GM12875 (cell line): ENCODE results near the gene NINL.

Experiments
- H3K4me3 ChIP-seq: one replicate; pipeline ENCODE4 v1.5.1; 2011; ENCODE audit warnings: low read depth, low read length, control low read depth
- TF ChIP-seq, protein P1 (sequence below): IDR thresholded peaks from 2 replicates; pipeline ENCODE4 v1.5.1; 2011; ENCODE audit warnings: low read depth, mild to moderate bottlenecking, control low read depth, inconsistent platforms, low read length, moderate library complexity, borderline replicate concordance; ENCODE audit not compliant: insufficient read depth

The NINL gene

GRCh38 chr20:25514195-25514594 is 71.1 kb downstream of the NINL start:
- TF ChIP-seq, protein P1, sequence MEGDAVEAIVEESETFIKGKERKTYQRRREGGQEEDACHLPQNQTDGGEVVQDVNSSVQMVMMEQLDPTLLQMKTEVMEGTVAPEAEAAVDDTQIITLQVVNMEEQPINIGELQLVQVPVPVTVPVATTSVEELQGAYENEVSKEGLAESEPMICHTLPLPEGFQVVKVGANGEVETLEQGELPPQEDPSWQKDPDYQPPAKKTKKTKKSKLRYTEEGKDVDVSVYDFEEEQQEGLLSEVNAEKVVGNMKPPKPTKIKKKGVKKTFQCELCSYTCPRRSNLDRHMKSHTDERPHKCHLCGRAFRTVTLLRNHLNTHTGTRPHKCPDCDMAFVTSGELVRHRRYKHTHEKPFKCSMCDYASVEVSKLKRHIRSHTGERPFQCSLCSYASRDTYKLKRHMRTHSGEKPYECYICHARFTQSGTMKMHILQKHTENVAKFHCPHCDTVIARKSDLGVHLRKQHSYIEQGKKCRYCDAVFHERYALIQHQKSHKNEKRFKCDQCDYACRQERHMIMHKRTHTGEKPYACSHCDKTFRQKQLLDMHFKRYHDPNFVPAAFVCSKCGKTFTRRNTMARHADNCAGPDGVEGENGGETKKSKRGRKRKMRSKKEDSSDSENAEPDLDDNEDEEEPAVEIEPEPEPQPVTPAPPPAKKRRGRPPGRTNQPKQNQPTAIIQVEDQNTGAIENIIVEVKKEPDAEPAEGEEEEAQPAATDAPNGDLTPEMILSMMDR, result no peak
- no peak overlapping the region for H3K4me3 ChIP-seq

- H3K4me3 ChIP-seq, result no peak overlapping the region
- TF ChIP-seq, protein P1, result no peak
Measured at GRCh38 chr20:25512709-25513108, 72.6 kb downstream of the NINL start.

- TF ChIP-seq, protein P1, result no peak
- H3K4me3 ChIP-seq, result no peak overlapping the region
Measured at GRCh38 chr20:25511183-25511582, 74.1 kb downstream of the NINL start.

GRCh38 chr20:25510721-25511120 is 74.6 kb downstream of the NINL start:
- TF ChIP-seq, protein P1, result no peak
- no peak overlapping the region for H3K4me3 ChIP-seq

GRCh38 chr20:25510202-25510601 is 75.1 kb downstream of the NINL start:
- H3K4me3 ChIP-seq, result no peak overlapping the region
- TF ChIP-seq, protein P1, result no peak

GRCh38 chr20:25509084-25509483 is 76.2 kb downstream of the NINL start:
- no peak overlapping the region for H3K4me3 ChIP-seq
- TF ChIP-seq, protein P1, result no peak

GRCh38 chr20:25508083-25508770 is 77.1 kb downstream of the NINL start:
- no peak overlapping the region for H3K4me3 ChIP-seq
- TF ChIP-seq, protein P1, result no peak
